Measurements from ENCODE around the gene USP47.

Gene USP47

DNA sequence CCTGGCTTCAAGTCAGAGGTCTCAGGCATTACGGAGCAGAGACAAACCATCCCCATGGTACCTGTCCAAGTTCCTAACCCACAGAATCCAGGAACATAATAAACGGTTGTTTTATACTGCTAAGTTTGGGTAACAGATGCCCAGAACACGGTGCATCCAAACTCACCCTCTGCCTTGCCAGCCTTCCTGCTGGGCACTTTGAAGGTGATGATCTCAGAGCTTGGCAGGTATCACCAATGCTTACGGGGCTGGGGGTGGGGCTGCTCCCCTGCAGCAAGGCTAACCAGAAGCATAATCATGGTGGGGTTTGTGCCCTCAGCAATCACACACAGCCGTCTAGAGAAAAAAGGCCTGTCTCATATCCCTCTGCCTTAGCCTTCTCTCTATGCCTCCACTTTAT is 139.6 kb downstream of the USP47 start:
- no peak overlapping the region for H3K4me3 ChIP-seq (ENCODE audit: low read depth, low read length)
- DNase-seq (ENCODE audit: low read depth) = no peak
- TF ChIP-seq CTCF (IDR thresholded peaks at IDR 0.05; ENCODE audit: insufficient read depth, low read depth, low read length, missing control alignments) = no peak

GRCh38 chr11:11981840-11982239 is 140.1 kb downstream of the USP47 start:
- no peak for TF ChIP-seq CTCF (IDR thresholded peaks at IDR 0.05; ENCODE audit: insufficient read depth, low read depth, low read length, missing control alignments)
- H3K4me3 ChIP-seq (ENCODE audit: low read depth, low read length) = no peak overlapping the region

DNA sequence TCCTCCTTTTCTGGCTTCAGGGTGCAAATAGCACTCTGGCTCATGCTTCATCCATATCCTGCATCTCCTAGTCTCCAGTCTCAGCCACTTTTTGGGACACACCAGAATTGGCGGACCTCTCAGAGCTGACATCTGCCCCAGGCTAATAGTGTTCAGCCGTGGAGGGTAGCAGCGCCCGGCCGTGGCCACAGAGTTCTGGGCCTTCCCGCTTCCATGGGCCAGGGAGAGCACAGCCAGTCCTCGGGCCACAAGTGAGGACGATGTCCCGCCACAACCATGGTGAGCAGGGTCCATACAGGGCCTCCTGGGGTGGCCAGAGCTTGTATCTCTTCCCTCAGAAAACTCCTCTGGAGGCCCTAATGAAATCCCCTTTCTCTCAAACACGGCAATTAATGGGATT is 140.7 kb downstream of the USP47 start:
- no peak for TF ChIP-seq CTCF (IDR thresholded peaks at IDR 0.05; ENCODE audit: insufficient read depth, low read depth, low read length, missing control alignments)
- no peak overlapping the region for H3K4me3 ChIP-seq (ENCODE audit: low read depth, low read length)
- no peak for DNase-seq (ENCODE audit: low read depth)

More at GRCh38 chr11:11981840-11982239, 140.1 kb downstream of the USP47 start:
- no peak for DNase-seq (ENCODE audit: low read depth)

- no peak overlapping the region for H3K4me3 ChIP-seq (ENCODE audit: low read depth, low read length)
- DNase-seq (ENCODE audit: low read depth) = no peak
- no peak for TF ChIP-seq CTCF (IDR thresholded peaks at IDR 0.05; ENCODE audit: insufficient read depth, low read depth, low read length, missing control alignments)
Measured at GRCh38 chr11:11982975-11983374, 141.2 kb downstream of the USP47 start.

GRCh38 chr11:11983427-11983826 is 141.7 kb downstream of the USP47 start:
- no peak for TF ChIP-seq CTCF (IDR thresholded peaks at IDR 0.05; ENCODE audit: insufficient read depth, low read depth, low read length, missing control alignments)
- no peak overlapping the region for H3K4me3 ChIP-seq (ENCODE audit: low read depth, low read length)
- no peak for DNase-seq (ENCODE audit: low read depth)

- no peak for DNase-seq (ENCODE audit: low read depth)
- no peak for TF ChIP-seq CTCF (IDR thresholded peaks at IDR 0.05; ENCODE audit: insufficient read depth, low read depth, low read length, missing control alignments)
- no peak overlapping the region for H3K4me3 ChIP-seq (ENCODE audit: low read depth, low read length)
Measured at GRCh38 chr11:11984563-11984962, 142.8 kb downstream of the USP47 start.

- no peak for TF ChIP-seq CTCF (IDR thresholded peaks at IDR 0.05; ENCODE audit: insufficient read depth, low read depth, low read length, missing control alignments)
- no peak overlapping the region for H3K4me3 ChIP-seq (ENCODE audit: low read depth, low read length)
- no peak for DNase-seq (ENCODE audit: low read depth)
Measured at GRCh38 chr11:11985016-11985715, 143.4 kb downstream of the USP47 start.

Measured in GM12865 (cell line).